Stimulated activated CD4-positive, alpha-beta T cell treated with anti-CD3 and anti-CD28 coated beads, Interleukin-2, amount 100 ng/mL, for 4 hours (primary cell): ENCODE measurements around the gene EVC.
"Not testable (repeated sequence)": the region's sequence is repeated elsewhere in the genome, so short reads cannot be mapped to it uniquely, and the experiment has no call there.

ENCODE experiments used
- DNase-seq: peaks from one replicate; pipeline ENCODE4 v3.0.0-alpha.2; 2020; ENCODE audit warnings: low read depth

Gene EVC

DNA sequence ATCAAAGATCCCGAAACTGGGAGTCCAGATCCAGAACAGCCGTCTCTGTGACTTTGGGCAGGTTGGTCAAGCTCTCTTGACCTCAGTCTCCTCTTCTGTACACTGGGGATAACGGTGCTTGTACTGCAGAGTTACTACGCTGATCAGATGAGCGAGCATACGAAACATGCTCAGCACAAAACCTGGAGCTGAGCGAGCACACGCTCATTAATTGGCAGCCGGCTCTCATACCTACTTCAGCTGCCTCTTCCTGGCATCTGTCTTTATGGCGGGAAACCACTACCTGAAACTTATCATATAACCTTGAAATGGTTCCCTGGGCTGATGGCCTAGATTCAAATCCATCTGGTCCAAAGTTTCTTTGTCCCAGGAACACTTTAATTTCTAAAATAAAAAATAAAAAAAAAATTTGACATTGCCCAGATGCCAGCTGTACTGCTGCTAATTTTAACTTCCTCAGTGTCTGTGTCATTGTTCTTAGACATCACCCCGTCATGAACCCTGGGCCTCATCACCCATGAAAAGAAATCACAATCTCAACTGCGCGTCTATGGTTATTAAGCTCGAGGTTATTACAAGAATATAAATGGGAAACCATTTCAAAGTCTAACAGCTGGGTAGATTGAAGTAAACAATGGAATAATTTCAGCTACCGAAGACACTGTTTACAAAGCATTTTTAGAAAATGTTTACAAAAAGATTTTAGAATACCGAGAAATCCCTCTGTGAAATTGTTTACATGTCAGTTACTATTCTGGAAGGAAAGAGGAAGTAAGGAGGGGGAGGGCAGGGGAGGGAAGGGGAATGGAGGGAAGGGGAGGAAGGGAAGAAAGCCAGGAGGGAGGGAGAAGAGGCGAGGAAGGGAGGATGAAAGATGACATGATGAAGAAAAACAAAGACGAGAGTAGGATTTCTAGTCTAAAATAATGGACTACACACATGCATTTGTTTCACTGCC is 132.9 kb downstream of the EVC start:
- no peak for DNase-seq

DNA sequence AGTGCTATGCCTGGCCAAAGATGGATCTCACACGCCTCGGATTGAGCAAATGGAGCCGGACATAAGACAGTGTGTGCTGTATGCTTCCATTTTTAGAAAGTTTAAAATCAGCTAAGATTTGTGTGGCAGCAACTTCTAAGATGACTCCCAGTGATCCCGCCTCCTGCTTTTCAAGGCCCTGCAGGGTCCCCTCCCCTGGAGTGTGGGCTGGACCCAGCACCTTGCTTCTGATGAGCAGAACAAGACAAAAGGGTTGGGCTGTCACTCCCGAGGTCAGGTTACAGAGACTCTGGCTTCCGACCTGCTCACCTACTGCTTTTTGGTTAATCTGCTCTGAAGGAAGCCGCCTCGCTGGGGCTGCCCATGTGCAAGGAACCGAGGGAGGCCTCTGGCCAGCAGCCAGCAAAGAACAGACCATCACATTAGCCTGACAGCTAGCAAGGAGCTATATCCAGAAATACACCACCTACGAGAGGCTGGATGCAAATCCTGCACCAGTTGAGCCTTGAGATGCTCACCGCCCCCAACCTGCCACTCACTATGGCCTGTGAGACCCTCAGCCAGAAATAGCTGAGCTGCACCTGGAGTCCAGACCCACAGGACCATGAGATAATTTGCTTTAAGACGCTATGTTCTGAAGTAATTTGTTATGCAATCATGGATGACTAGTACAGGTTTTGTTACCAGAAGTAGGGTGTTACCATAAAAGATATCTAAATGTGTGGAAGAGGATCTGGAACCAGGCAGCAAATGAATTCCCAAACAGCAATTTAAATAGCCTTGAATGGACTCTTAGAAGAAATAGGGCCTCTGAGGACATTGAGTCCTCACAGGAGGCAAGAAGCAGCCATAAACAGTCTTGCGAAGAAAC is 134.3 kb downstream of the EVC start:
- no peak for DNase-seq

DNA sequence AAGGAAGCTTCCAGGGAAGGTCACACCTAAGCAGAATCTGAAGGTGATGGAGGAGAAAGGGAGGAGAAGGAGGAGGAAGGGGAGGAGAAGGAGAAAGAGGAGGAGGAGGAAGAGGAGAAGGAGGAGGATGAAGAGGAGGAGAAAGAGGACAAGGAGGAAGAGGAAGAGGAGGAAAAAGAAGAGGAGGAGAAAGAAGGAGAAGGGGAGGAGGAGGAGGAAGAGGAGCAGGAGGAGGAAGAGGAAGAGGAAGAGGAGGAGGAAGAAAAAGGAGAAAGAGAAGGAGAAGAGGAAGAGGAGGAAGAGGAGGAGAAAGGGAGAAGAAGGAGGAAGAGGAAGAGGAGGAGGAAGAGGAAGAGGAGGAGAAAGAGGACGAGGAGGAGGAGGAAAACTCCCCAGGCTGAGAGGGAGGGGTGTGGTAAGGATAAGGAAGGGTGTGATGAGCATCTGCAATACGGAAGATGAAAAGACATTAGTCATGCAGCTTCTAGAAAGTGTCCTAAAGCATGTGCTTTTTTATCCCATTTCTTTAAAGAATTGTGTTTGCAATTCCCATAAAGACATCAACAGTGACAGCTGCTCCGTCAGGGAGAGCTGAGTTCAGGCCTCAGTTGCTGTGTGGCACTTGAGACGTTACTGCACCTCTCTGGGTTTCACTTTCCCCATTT is 140.8 kb downstream of the EVC start:
- DNase-seq = no peak

DNA sequence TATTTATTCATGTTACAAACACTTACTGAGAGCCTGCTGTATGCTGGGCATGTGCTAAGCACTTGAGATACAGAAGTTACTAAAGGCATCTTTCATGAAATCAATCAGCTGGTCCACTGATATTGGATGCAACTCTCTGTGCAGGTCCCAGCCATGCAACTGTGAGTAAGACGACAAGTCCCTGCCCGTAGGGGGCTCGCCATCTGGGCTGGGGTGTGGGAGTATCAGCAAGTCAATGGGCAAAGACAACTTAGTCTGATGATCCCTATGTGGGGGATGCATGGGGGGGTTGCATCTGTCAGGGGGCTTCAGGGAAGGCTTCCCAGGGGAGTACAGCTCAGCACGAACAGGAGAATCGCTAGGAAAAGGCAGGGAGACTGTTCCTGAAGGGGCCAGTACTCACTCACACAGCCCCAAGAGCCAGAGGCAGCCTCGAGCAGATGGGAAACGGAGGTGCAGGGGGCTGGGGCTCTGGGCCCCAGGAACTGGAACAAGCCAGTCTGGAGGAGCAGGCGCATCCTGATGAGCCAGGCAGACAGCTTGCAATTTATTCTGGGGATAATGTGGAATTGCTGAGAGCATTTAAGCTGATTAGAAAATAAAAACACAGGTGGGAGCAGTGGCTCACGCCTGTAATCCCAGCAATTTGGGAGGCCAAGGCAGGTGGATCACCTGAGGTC is 141.7 kb downstream of the EVC start:
- DNase-seq = no peak

DNA sequence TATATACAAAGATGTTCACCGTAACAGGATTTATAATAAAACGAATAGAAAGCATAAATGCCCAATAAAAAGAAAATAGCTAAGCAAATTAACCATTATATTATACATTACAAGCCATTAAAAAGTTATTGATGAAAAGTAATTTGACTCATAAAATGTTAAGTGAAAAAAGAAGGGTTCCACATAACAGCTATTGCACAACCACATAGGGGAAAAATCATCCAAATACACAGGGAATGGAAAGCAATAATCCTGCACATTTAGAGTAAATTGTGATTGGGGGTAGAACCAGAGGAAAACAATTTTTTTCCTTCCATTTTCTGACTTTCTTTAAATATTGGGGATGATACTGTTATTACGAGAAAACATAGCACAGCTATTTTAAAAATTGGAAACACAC is 143.9 kb downstream of the EVC start:
- no peak for DNase-seq

DNA sequence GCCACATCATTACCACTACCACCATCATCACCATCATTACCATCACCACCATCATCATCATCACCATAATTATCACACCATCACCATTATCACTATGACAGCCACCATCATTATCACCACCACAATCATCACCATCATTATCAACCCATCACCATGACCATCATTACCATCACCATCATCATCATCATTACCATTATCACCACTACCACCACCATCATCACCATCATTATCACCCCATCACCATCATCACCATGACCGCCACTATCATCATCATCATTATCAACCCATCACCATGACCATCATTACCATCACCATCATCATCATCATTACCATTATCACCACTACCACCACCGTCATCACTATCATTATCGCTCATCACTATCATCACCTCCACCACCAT is 145.4 kb downstream of the EVC start:
- not testable (repeated sequence) for DNase-seq

DNA sequence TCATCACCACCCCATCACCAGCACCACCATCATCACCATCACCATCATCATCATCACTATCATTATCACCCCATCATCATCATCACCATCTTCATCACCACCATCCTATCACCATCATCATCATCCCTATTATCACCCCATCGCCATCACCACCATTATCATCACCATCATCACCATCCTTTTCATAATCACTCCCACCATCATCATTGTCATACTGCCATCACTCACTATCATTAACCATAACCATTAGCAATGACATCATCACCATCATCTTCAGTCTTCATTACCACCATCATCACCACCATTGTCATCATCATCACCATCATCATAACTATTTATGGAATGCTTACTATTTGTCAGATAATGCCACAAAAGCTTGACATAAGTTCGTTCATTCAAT is 146.2 kb downstream of the EVC start:
- DNase-seq = no peak

DNA sequence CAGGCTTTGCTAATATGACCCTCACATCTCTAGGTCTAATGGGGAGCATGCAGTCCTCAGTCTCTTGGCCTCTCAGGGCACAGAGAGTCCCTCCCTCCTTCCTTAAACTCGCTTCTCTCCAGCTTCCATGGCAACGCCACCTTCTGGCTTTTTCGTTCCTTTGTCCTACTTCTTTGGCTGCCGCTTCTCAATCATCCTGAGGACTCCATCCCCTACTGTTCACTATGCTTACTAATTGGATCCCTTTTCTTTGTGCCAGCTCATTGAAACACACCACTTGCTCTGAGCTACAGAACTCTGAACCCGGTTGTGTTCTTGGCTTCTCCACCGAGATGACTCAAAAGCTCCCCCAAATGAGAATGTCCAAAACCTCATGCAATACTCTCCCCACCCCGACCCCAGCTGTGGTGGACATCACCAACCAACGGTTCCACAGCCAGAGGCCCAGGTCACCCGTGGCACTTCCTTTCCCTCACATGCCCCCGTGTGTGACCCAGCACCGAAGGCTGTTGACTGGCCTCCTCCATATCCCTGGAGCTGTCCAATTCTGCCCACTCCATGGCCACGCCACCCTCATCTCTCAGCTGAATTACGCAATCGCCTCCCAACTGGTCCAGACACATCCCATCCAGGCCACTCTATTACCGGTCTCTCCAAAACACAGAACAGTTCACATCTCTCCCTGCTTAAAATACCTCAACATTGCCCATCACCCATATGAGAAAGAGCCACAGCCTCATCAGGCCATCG is 147.2 kb downstream of the EVC start:
- DNase-seq = no peak

DNA sequence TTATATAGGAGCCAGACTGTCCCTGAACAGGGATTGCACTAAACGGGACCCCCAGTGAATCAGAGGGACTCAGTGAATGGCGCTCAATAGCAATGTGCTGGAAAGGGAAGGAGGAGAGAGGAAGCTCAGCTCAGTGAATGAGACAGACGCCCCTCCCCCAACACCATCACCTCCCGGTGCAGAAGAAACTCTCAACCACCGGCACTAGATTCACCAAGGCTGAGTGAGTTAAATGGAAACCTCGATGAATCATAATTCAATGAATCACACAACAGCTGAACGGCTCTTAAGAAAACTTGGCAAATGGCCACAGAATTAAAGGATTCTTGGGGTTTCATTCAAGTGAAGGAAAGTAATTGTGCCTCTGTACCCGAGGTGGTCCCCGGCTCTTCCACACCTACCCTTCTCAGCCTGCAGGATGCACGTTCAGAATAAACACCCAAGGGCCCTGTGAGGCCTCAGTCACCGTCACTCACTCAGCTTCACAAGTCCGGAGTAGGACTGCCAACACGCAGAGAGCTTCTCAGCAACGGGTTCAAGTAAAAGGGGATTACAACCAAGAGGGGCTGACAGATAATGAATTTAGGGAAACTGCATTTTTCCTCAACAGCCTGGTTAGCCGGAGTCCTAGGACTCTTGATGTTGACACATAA is 152.6 kb downstream of the EVC start:
- peak; percentile 7 for DNase-seq
